IMR-90 (cell line): Measurements from ENCODE around the gene EXOC4. TPM values are rescaled to one million over a fixed set of nuclear protein-coding genes. Genes with fewer than 3 reads are reported as not detected.

Experiments used
- ATAC-seq: fragments of 200-7000 bp; cut with Tn5 transposase; 2 replicates; pipeline ENCODE4 v1.9.1; 2020; ENCODE audit warnings: low read depth, mild to moderate bottlenecking, moderate library complexity
- BruUV-seq: library from RNA; stranded (reverse); fragments of 400-500 nt; replicated peaks from 2 replicates; lab custom pipeline; 2021; lab: Mats Ljungman, UMichigan
- CTCF ChIA-PET: fragments of 300-600 bp; formaldehyde crosslinking; extraction: SDS; loops from one replicate; lab custom pipeline; 2021; ENCODE audit warnings: antibody characterized with exemption; lab: Yijun Ruan, JAX
- POLR2A ChIA-PET: fragments of 300-600 bp; sonication (Branson Sonifier 250); formaldehyde crosslinking; loops from one replicate; lab custom pipeline; 2022; ENCODE audit warnings: antibody characterized with exemption; ENCODE audit not compliant: unreplicated experiment; lab: Charles Lee
- DNase-seq: peaks from one replicate; pipeline ENCODE4 v3.0.0; 2013
- H2AFZ ChIP-seq: replicated peaks from 2 replicates; pipeline ENCODE3; 2013; ENCODE audit warnings: low read length, mild to moderate bottlenecking; ENCODE audit not compliant: poor library complexity
- H2AK5ac ChIP-seq: 2 replicates; pipeline ENCODE4 v1.6.1; 2013; ENCODE audit warnings: low read depth, low read length, inconsistent platforms
- H2AK9ac ChIP-seq: replicated peaks from 2 replicates; pipeline ENCODE3; 2013; ENCODE audit warnings: mild to moderate bottlenecking, low read depth, low read length, moderate library complexity; ENCODE audit not compliant: poor library complexity
- H2BK120ac ChIP-seq: 2 replicates; pipeline ENCODE4 v1.6.1; 2013; ENCODE audit warnings: low read depth, low read length, inconsistent platforms
- H2BK15ac ChIP-seq: 3 replicates; pipeline ENCODE4 v1.6.1; 2013; ENCODE audit warnings: low read depth, low read length, inconsistent platforms
- H2BK20ac ChIP-seq: 2 replicates; pipeline ENCODE4 v1.6.1; 2013; ENCODE audit warnings: low read depth, mild to moderate bottlenecking, inconsistent platforms, low read length, moderate library complexity
- H2BK5ac ChIP-seq: 2 replicates; pipeline ENCODE4 v1.6.1; 2013; ENCODE audit warnings: mild to moderate bottlenecking, low read depth, low read length, inconsistent platforms; ENCODE audit not compliant: poor library complexity, severe bottlenecking
- H3K14ac ChIP-seq: replicated peaks from 2 replicates; pipeline ENCODE4 v1.6.1; 2013; ENCODE audit warnings: low read depth, low read length, inconsistent platforms
- H3K18ac ChIP-seq: 2 replicates; pipeline ENCODE4 v1.6.1; 2013; ENCODE audit warnings: low read depth, low read length, control low read depth
- H3K23ac ChIP-seq: 2 replicates; pipeline ENCODE4 v1.6.1; 2013; ENCODE audit warnings: low read depth, low read length, inconsistent platforms
- H3K27ac ChIP-seq: 2 replicates; pipeline ENCODE4 v1.5.1; 2013; ENCODE audit warnings: mild to moderate bottlenecking, control low read depth, low read length; ENCODE audit not compliant: insufficient read depth
- H3K27me3 ChIP-seq: 2 replicates; pipeline ENCODE4 v1.6.1; 2013; ENCODE audit warnings: low read length; ENCODE audit not compliant: control insufficient read depth, insufficient read depth
- H3K36me3 ChIP-seq: 2 replicates; pipeline ENCODE4 v1.6.1; 2013; ENCODE audit warnings: low read length, mixed read lengths; ENCODE audit not compliant: control insufficient read depth, insufficient read depth
- H3K4ac ChIP-seq: 2 replicates; pipeline ENCODE4 v1.6.1; 2013; ENCODE audit warnings: low read depth, low read length, inconsistent platforms
- H3K4me1 ChIP-seq: 2 replicates; pipeline ENCODE4 v1.6.1; 2013; ENCODE audit warnings: low read length, mixed read lengths; ENCODE audit not compliant: control insufficient read depth, insufficient read depth
- H3K4me2 ChIP-seq: 2 replicates; pipeline ENCODE4 v1.6.1; 2013; ENCODE audit warnings: low read depth, mild to moderate bottlenecking, control low read depth, low read length, moderate library complexity
- H3K4me3 ChIP-seq: 2 replicates; pipeline ENCODE4 v1.5.1; 2013; ENCODE audit warnings: low read depth, mild to moderate bottlenecking, control low read depth, low read length, moderate library complexity; ENCODE audit not compliant: insufficient read depth
- H3K56ac ChIP-seq: 2 replicates; pipeline ENCODE4 v1.6.1; 2013; ENCODE audit warnings: low read length, inconsistent platforms; ENCODE audit not compliant: insufficient read depth; ENCODE audit errors: extremely low read depth
- H3K79me1 ChIP-seq, 2 experiments: 2 replicates each; pipeline ENCODE4 v1.6.1; 2013; ENCODE audit warnings: low read length in 2 of 2, inconsistent platforms in 1 of 2, low read depth in 1 of 2
- H3K9ac ChIP-seq: 2 replicates; pipeline ENCODE4 v1.6.1; 2013; ENCODE audit warnings: low read depth, low read length, control low read depth
- H3K9me1 ChIP-seq: 2 replicates; pipeline ENCODE4 v1.6.1; 2013; ENCODE audit warnings: low read length, inconsistent platforms; ENCODE audit not compliant: insufficient read depth
- H3K9me3 ChIP-seq: 2 replicates; pipeline ENCODE4 v1.6.1; 2013; ENCODE audit warnings: low read length; ENCODE audit not compliant: control insufficient read depth, insufficient read depth
- H4K20me1 ChIP-seq: 2 replicates; pipeline ENCODE4 v1.6.1; 2013; ENCODE audit warnings: low read length, inconsistent platforms; ENCODE audit not compliant: insufficient read depth
- H4K5ac ChIP-seq: 2 replicates; pipeline ENCODE4 v1.6.1; 2013; ENCODE audit warnings: mild to moderate bottlenecking, low read depth, low read length, control low read depth
- H4K8ac ChIP-seq, 2 experiments: 2 replicates each; pipeline ENCODE4 v1.6.1; 2013; ENCODE audit warnings: low read depth in 2 of 2, low read length in 2 of 2, control low read depth in 1 of 2, inconsistent platforms in 1 of 2
- H4K91ac ChIP-seq: 2 replicates; pipeline ENCODE4 v1.6.1; 2013; ENCODE audit warnings: low read depth, low read length, inconsistent platforms; ENCODE audit not compliant: insufficient read depth
- BHLHE40 ChIP-seq: fragments of 150-350 bp; IDR thresholded peaks from 2 replicates; pipeline ENCODE4 v1.6.1; 2016; ENCODE audit warnings: mild to moderate bottlenecking, low read depth, low read length
- CEBPB ChIP-seq: IDR thresholded peaks from 2 replicates; pipeline ENCODE4 v1.6.1; 2012; ENCODE audit warnings: low read depth, low read length, improper control_type of control experiment
- CHD1 ChIP-seq: IDR thresholded peaks from 2 replicates; pipeline ENCODE4 v1.6.1; 2012; ENCODE audit warnings: low read depth, low read length, improper control_type of control experiment
- FOS ChIP-seq: fragments of 150-350 bp; IDR thresholded peaks from 2 replicates; pipeline ENCODE4 v1.6.1; 2016; ENCODE audit warnings: low read depth, low read length
- MAFK ChIP-seq: IDR thresholded peaks from 2 replicates; pipeline ENCODE4 v1.6.1; 2012; ENCODE audit warnings: low read depth, low read length, improper control_type of control experiment
- MAZ ChIP-seq: IDR thresholded peaks from 2 replicates; pipeline ENCODE4 v1.6.1; 2012; ENCODE audit warnings: low read depth, mild to moderate bottlenecking, low read length, improper control_type of control experiment, moderate library complexity, borderline replicate concordance
- MXI1 ChIP-seq: IDR thresholded peaks from 2 replicates; pipeline ENCODE4 v1.6.1; 2012; ENCODE audit warnings: low read depth, mild to moderate bottlenecking, low read length, moderate library complexity, borderline replicate concordance
- NFE2L2 ChIP-seq: fragments of 150-350 bp; IDR thresholded peaks from 2 replicates; pipeline ENCODE4 v1.6.1; 2016; ENCODE audit warnings: low read depth, mild to moderate bottlenecking, low read length
- POLR2A ChIP-seq: IDR thresholded peaks from 2 replicates; pipeline ENCODE4 v1.6.1; 2012; ENCODE audit warnings: mild to moderate bottlenecking, low read depth, low read length
- RAD21 ChIP-seq: IDR thresholded peaks from 2 replicates; pipeline ENCODE4 v1.6.1; 2012; ENCODE audit warnings: low read length, improper control_type of control experiment
- RCOR1 ChIP-seq: IDR thresholded peaks from 2 replicates; pipeline ENCODE4 v1.6.1; 2012; ENCODE audit warnings: mild to moderate bottlenecking, low read length, improper control_type of control experiment; ENCODE audit not compliant: insufficient replicate concordance
- RFX5 ChIP-seq: IDR thresholded peaks from 2 replicates; pipeline ENCODE4 v1.8.0; 2012; ENCODE audit warnings: low read depth, mild to moderate bottlenecking, low read length, moderate library complexity
- SMC3 ChIP-seq: fragments of 150-350 bp; IDR thresholded peaks from 2 replicates; pipeline ENCODE4 v1.6.1; 2016; ENCODE audit warnings: low read depth, mild to moderate bottlenecking, antibody characterized with exemption, low read length, moderate library complexity
- WGBS, 2 experiments: methylation state at CpG; one replicate each; pipeline versions ENCODE4 v1.1.5 to v1.1.7; 2013; ENCODE audit warnings: missing lambda C conversion rate in 2 of 2; ENCODE audit not compliant: insufficient read length in 1 of 2; ENCODE audit errors: extremely low coverage in 2 of 2; 5-methylcytosine and 5-hydroxymethylcytosine counted together
- dilution Hi-C: fragments of 300-500 bp; cut with HindIII; formaldehyde crosslinking; loops from one replicate; pipeline ENCODE4 v1.14.3; 2018; ENCODE audit warnings: low sequenced_read_pairs; ENCODE audit not compliant: unreplicated experiment
- in situ Hi-C: fragments of 300-500 bp; cut with MboI; formaldehyde crosslinking; loops from 3 replicates; pipeline ENCODE4 v1.14.3; 2019; ENCODE audit warnings: low sequenced_read_pairs, inconsistent platforms, mixed read lengths
- intact Hi-C: fragments of 100-400 bp; cut with micrococcal nuclease; formaldehyde crosslinking; loops from 2 replicates; pipeline ENCODE4 v1.10.0; 2022
- polyA plus RNA-seq, 3 experiments: library from polyadenylated mRNA; depleted of rRNA; stranded (reverse); fragments of >200 nt; gene quantifications; 2 replicates each; pipeline ENCODE4 v1.2.3, GENCODE V29; 2012; ENCODE audit warnings: low replicate concordance in 1 of 3
- total RNA-seq: library from RNA; depleted of rRNA; stranded (reverse); fragments of >200 nt; gene quantifications from 2 replicates; pipeline ENCODE4 v1.2.3, GENCODE V29; 2012
- TF ChIP-seq, protein P1 (sequence below): fragments of 150-350 bp; IDR thresholded peaks from 2 replicates; pipeline ENCODE4 v1.6.1; 2016; ENCODE audit warnings: low read depth, mild to moderate bottlenecking, low read length, moderate library complexity, borderline replicate concordance
- TF ChIP-seq, protein P2 (sequence below): conservative IDR thresholded peaks from 2 replicates; pipeline ENCODE4 v1.5.1; 2012; ENCODE audit warnings: mild to moderate bottlenecking, low read depth, low read length, improper control_type of control experiment
- TF ChIP-seq, protein P3 (sequence below): fragments of 150-350 bp; IDR thresholded peaks from 2 replicates; pipeline ENCODE4 v1.6.1; 2017; ENCODE audit warnings: mild to moderate bottlenecking, antibody characterized with exemption, low read length, low read depth

The EXOC4 gene
- total and polyA plus RNA-seq, 2 of the 4 experiments (the other 2 are of a cell fraction): 25.4 to 94.6 TPM

DNA sequence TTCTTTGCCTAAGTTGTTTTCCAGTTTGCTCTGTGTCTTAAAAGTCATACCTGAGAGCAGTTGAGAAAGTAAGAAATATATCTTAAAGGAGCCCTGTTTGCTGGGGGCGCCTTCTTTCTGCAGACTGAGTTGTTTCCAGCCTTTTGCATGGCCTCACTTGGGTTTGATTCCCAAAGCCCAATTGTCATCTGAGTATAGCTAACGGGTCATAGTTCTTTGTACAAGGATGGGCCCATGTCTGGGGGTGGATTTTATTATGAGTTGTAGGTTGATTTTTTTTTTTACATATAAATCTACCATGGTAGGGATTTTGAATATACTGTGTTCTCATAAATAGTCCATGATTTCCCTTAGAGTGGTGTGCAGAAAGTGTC is 555.6 kb downstream of the EXOC4 start:
- Histone ChIP-seq H3K27me3 (no peaks in the 10 kb centered on the region), H2BK120ac (no peak overlapping the region), H3K27ac (no peak overlapping the region), H4K5ac (no peak overlapping the region), H2AK9ac (no peak overlapping the region), H4K91ac (no peak overlapping the region), H3K4ac (no peak overlapping the region), H3K4me2 (no peak overlapping the region), H2BK15ac (no peak overlapping the region), H3K36me3 (no peaks in the 10 kb centered on the region), H4K8ac (no peak overlapping the region), H3K4me3 (no peak overlapping the region), H4K20me1 (no peaks in the 10 kb centered on the region), H3K14ac (no peak overlapping the region), H3K56ac (no peak overlapping the region), H2AFZ (no peak overlapping the region), H3K23ac (no peak overlapping the region), H3K9me3 (no peaks in the 10 kb centered on the region), H2AK5ac (no peak overlapping the region), H3K9ac (no peak overlapping the region), H2BK5ac (no peak overlapping the region), H3K9me1 (no peaks in the 10 kb centered on the region; the same call in 1 of the 2 replicates), H3K79me1 (no peaks in the 10 kb centered on the region), H3K4me1 (no peaks in the 10 kb centered on the region), H2BK20ac (no peak overlapping the region), H3K18ac (no peak overlapping the region)
- dilution Hi-C loops: no loop called here
- in situ Hi-C loops: no loop called here
- TF ChIP-seq, protein P1, sequence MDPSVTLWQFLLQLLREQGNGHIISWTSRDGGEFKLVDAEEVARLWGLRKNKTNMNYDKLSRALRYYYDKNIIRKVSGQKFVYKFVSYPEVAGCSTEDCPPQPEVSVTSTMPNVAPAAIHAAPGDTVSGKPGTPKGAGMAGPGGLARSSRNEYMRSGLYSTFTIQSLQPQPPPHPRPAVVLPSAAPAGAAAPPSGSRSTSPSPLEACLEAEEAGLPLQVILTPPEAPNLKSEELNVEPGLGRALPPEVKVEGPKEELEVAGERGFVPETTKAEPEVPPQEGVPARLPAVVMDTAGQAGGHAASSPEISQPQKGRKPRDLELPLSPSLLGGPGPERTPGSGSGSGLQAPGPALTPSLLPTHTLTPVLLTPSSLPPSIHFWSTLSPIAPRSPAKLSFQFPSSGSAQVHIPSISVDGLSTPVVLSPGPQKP: no peak
- TF ChIP-seq CHD1 (no peak), RAD21 (no peak), NFE2L2 (no peak), FOS (no peak), MAFK (no peak), BHLHE40 (no peak), MAZ (no peak), RFX5 (no peak), SMC3 (no peak), POLR2A (no peak), CEBPB (no peak), RCOR1 (no peak), MXI1 (no peak)
- TF ChIP-seq, protein P2, sequence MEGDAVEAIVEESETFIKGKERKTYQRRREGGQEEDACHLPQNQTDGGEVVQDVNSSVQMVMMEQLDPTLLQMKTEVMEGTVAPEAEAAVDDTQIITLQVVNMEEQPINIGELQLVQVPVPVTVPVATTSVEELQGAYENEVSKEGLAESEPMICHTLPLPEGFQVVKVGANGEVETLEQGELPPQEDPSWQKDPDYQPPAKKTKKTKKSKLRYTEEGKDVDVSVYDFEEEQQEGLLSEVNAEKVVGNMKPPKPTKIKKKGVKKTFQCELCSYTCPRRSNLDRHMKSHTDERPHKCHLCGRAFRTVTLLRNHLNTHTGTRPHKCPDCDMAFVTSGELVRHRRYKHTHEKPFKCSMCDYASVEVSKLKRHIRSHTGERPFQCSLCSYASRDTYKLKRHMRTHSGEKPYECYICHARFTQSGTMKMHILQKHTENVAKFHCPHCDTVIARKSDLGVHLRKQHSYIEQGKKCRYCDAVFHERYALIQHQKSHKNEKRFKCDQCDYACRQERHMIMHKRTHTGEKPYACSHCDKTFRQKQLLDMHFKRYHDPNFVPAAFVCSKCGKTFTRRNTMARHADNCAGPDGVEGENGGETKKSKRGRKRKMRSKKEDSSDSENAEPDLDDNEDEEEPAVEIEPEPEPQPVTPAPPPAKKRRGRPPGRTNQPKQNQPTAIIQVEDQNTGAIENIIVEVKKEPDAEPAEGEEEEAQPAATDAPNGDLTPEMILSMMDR: no peak
- TF ChIP-seq, protein P3, sequence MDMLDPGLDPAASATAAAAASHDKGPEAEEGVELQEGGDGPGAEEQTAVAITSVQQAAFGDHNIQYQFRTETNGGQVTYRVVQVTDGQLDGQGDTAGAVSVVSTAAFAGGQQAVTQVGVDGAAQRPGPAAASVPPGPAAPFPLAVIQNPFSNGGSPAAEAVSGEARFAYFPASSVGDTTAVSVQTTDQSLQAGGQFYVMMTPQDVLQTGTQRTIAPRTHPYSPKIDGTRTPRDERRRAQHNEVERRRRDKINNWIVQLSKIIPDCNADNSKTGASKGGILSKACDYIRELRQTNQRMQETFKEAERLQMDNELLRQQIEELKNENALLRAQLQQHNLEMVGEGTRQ: no peak
- DNase-seq: no peak
- no peak for ATAC-seq
- WGBS, 2 experiments: no CpG with 5 or more reads among the region's 2 CpGs
- intact Hi-C loops: no loop called here
- ChIA-PET POLR2A (no interaction called here), CTCF (no interaction called here)
- no TSS peak for BruUV-seq
